GM12892 (cell line): ENCODE measurements around the gene SERGEF.

Experiments
- DNase-seq: peaks from one replicate; pipeline ENCODE4 v3.0.0; 2011; ENCODE audit not compliant: insufficient read length
- FAIRE-seq: peaks from 2 replicates; lab custom pipeline; 2011; peaks lifted over from hg19 to GRCh38; lab: Jason Lieb, UNC
- POLR2A ChIP-seq: IDR thresholded peaks from 2 replicates; pipeline ENCODE4 v1.6.1; 2011; ENCODE audit warnings: low read depth, low read length, control low read depth
- POLR2AphosphoS5 ChIP-seq: IDR thresholded peaks from 2 replicates; pipeline ENCODE4 v1.6.1; 2011; ENCODE audit warnings: low read depth, low read length, control low read depth
- TAF1 ChIP-seq: IDR thresholded peaks from 2 replicates; pipeline ENCODE4 v1.6.1; 2011; ENCODE audit warnings: low read depth, mild to moderate bottlenecking, control low read depth, low read length, borderline replicate concordance

SERGEF gene

DNA sequence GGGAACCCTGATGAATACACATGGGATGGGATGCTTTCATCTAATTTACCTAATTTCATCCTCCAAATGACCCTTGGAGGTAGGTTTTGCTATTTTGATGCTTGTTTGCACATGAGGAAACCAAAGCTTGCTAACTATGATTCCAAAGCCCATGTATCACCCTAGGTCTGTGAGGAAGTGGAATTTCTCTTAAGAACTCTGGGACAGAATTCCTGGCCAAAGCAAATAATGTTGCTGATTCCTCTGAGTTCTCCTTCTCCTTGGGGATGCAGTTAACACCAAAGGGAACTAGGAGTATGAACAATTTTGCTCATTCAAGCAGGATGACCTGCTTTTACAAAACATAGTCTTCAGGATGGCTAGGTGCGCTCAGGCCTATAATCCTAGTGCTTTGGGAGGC lies 198.3 kb downstream of the SERGEF start:
- DNase-seq (no peak), FAIRE-seq (no peak)
- TF ChIP-seq TAF1 (no peak), POLR2A (no peak), POLR2AphosphoS5 (no peak)

DNA sequence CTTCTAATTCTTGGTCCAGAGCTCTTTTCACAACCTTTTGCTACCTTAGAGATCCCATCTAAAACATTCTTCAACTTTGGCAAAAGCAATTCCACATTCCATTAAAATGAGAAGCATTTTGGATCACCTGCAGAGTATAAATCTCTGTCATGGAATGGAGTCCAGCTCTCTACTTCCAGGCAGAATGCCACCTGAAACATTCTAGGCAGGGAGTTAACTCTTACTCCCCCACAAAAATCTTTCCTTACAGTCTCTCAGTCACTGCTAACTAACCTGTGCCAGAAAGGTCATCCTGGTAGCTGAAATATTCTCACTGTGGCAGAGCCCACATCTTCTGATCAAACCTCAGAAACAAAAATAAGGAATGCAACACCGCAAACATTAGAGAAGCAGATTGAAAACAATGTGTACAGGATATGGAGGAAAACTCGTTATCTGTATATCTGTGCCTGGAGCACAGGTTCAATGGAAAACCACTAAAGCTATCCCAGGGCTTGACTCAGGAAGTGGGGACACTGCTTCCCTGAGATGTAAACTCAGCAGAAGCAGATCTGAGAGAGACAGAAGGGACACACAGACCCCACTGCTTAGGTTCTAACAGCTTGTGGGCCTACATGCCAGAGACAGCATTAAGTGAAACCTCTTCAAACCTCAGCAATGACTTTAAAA lies 199.3 kb downstream of the SERGEF start:
- DNase-seq = no peak
- FAIRE-seq = no peak
- no peak for TF ChIP-seq POLR2AphosphoS5
- no peak for TF ChIP-seq POLR2A
- TF ChIP-seq TAF1 = no peak

DNA sequence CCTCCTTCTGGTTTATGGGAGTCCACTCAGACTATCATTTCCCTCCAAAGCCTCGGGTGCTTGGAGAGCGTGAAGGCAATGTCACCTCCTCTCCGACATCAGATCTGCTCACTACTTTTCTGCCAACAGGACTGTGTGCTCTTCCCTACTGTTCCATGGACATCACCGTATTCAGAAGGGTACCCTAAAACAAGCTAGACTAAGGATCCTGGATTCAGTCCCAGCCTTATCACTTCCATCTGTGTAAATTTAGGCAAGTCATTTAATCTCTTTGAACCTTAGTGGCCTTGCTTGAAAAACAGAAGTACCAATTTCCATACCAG lies 200.0 kb downstream of the SERGEF start:
- FAIRE-seq = no peak
- TF ChIP-seq TAF1 = no peak
- no peak for TF ChIP-seq POLR2AphosphoS5
- no peak for TF ChIP-seq POLR2A
- no peak for DNase-seq

DNA sequence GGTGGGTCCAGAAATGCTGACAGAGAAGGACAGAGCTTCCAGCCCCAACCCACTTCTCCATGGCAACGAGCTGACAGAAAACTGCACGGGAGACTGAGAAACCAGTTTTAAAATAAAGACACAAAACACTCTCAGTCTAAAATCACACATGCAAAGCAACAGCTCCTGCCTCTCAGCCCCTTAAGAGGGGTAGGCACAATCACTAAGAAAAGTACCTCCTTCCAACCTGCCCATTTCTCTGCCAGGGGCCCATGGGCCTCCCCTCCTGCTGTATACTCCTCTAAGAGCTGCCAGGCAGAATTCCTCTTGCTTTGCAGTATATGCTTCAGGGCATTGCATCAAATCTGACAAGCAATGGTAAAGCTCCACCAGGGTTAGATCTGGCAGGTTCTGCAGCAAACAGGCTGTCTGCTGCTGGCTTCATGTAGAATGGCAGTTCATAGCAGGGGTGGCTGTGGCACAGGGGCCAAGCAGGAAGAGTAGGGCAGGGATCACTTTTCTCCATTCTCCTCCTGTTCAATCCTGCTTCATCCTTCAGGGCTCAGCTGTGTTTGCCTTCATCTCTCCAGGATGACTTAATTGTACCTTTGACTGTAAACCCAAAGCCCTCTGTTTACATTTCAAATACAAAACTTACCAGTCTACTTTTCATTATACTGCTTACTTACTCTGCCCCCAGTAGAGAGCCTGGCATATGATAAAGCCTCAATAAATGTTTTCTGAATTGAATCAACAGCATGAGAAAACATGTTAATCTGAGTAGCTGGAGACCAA lies 200.6 kb downstream of the SERGEF start:
- no peak for DNase-seq
- TF ChIP-seq POLR2A (no peak), POLR2AphosphoS5 (no peak), TAF1 (no peak)
- FAIRE-seq = no peak

DNA sequence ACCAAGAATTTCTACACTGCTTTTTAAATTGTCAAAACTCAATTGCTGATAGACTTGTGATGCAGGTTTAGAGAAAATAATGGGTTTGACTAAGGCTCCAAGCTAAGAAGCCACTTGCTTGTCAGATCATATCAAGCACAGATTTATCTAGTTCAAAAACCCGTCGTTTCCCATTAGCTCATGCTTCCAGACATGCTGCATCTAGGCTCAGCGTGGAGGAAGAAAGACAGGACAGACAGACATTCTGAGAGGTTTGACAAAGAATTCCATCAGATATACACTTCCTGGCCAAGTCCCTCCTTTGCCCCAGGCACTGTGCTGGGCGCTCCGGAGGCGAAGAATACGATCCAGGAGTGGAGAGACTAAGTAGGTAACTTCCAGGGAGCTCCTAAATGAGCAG lies 201.5 kb downstream of the SERGEF start:
- no peak for FAIRE-seq
- no peak for TF ChIP-seq POLR2A
- no peak for TF ChIP-seq TAF1
- no peak for TF ChIP-seq POLR2AphosphoS5
- DNase-seq = no peak

DNA sequence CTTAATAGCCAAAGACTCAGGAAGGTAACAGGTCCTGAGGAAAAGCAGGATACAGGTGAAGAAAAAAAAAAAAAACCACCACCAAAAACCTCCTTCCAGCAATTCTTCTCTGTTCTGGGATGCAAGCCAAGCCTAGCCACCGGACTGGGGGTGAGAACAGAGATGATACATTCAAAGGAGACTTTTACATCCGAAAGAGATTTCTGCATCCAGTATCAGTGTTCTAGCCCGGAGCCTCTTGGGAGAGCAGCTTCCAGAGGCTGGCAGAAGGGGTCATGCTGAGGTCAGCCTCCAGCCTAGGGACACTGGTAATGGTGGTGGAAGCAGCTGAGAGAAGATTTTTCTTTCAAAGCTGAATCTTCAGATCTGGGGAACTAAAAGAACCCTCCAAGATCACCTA lies 202.1 kb downstream of the SERGEF start:
- DNase-seq (no peak), FAIRE-seq (no peak)
- TF ChIP-seq TAF1 = no peak
- no peak for TF ChIP-seq POLR2A
- no peak for TF ChIP-seq POLR2AphosphoS5

DNA sequence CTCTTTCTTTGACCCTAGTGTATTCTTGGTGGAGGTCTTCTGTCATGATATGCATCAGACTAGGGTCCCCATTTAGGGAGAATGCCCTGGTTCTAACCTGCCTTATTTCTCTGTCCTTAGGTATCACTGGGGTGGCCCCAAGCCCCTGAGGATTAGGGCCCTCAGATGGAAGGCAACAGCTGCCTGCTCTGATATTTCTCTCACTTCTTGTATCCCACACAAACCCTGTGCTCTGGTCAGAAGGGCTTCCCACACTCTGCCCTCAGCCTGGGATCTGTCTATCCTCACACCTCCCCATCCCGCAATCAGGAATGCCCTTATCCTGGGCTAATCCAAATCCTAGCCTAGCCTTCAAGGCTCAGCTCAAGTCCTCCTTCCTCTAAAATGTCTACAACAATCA lies 202.8 kb downstream of the SERGEF start:
- DNase-seq (no peak), FAIRE-seq (no peak)
- TF ChIP-seq POLR2A = no peak

DNA sequence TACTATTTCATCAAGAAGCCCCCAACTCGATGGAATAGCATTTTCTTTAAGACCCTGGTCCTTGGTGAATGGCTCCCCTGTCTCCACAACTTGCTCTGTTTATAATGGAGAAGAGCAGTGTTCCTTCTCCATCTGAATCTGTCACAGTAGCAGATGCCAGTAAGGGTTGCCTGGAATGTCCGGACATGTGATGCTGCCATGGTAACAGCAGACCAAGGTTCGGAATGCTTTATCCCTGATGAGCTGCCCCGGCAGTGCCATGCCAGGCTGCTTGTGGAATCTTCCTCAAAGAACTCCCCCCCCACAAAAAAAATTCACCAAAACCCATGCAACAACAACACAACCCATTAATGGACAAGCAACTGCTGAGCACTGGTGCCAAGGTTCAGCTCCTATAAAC lies 205.8 kb downstream of the SERGEF start:
- no peak for DNase-seq
- TF ChIP-seq POLR2A = no peak
- TF ChIP-seq TAF1 = no peak
- FAIRE-seq = no peak

DNA sequence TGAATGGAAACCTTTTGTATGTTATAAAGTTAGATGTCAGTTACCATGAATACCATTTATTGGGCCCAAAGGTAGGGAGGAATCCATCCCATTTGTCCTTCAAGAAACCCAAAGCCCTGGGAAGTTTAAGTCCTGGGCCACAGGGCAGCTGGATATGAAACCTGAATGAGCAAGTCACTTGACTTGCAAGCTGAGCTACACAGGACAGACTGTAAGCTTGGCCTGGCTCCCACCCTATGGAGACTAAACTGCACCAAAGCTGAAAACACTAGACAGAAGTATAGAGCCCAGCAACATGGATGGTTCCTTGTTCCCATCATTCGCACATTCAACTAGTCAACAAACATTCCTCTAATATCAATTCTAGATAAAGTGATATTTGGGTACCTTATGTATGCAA lies 207.0 kb downstream of the SERGEF start:
- DNase-seq (no peak), FAIRE-seq (no peak)
- no peak for TF ChIP-seq POLR2A
- TF ChIP-seq TAF1 = no peak
- no peak for TF ChIP-seq POLR2AphosphoS5

DNA sequence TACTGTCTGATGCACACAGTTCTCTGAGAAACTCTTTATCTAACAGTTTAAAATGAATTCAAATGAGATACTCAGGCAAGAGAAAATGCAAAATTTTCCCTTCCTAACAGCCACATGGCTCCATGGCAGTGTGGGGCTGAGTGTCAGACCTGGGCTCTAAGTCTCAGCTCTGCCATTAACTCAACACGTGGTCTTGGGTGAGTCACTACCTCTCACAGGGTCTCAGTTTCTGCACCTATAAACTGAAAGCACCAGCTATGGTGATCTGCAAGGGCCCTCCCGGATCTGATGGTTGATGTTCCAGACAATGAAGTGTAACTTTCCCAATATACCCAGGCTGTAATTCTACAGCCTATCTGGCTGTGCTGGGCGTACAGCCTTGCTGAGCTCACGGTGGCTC lies 207.8 kb downstream of the SERGEF start:
- TF ChIP-seq POLR2A = no peak
- no peak for TF ChIP-seq TAF1
- TF ChIP-seq POLR2AphosphoS5 = no peak
- FAIRE-seq (no peak), DNase-seq (no peak)

DNA sequence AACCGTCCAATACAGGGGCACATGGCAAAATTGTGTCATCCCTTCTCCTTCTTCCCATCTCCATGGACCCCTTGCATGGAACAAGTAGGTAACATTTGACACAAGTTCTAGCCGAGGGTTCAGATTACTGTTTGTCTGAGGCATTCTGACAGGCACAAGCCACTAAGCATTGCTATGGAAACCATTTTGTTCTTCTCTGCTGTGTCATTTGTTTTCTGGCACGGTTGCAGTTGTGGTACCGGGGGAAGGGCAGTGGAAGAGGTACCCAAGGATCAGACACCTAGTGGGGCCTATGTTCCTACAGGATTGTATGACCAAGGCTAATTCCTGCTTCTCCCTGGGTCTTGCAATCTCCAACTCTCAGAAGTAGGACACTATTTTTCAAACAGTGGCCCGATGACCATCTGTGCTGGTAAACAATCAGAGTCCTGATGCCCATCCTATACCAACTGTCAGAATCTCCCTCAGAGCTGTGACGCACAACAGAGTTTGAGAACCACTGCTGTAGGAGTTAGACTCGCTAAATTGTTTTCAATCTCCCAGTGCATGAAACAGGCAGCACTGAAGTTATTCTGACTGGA lies 209.0 kb downstream of the SERGEF start:
- FAIRE-seq (no peak), DNase-seq (no peak)
- no peak for TF ChIP-seq TAF1
- TF ChIP-seq POLR2AphosphoS5 = no peak
- no peak for TF ChIP-seq POLR2A

DNA sequence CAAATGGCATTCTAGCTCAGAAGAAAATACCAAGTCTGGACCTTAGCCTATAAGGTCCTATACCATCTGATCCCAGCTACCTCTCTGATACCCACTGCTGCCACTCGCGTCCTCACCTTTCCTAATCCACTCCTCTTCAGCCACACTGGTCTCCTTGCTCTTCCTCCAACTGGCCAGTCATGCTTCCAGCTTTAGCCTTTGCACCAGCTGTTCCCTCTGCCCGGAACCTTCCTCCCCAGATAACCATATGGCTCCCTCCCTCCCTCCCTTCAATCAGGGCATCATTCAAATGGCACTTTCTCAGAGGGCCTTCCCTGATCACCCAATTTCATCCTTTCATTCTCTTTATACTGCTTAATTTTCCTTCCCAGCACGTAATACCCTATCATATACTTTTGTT lies 210.4 kb downstream of the SERGEF start:
- no peak for FAIRE-seq
- TF ChIP-seq TAF1 = no peak
- TF ChIP-seq POLR2A = no peak
- no peak for TF ChIP-seq POLR2AphosphoS5
- no peak for DNase-seq
